HepG2 (cell line): ENCODE measurements around the gene ANTKMT. TPM values are rescaled to one million over a fixed set of nuclear protein-coding genes. Genes with fewer than 3 reads are reported as not detected.
A peak's percentile ranks its signal among the peaks of the same experiment; 100 is the strongest.

ENCODE experiments used
- ATAC-seq: fragments of 200-7000 bp; cut with Tn5 transposase; 3 replicates; pipeline ENCODE4 v1.9.1; 2020; ENCODE audit warnings: mild to moderate bottlenecking, moderate library complexity
- BruUV-seq: library from RNA; stranded (reverse); fragments of 400-500 nt; replicated peaks from 2 replicates; lab custom pipeline; 2021; lab: Mats Ljungman, UMichigan
- CTCF ChIA-PET: fragments of 300-600 bp; formaldehyde crosslinking; extraction: SDS; loops from one replicate; lab custom pipeline; 2021; ENCODE audit warnings: low total read pairs, inconsistent platforms, low intra/inter-chr PET ratio; lab: Yijun Ruan, JAX
- POLR2A ChIA-PET: fragments of 350-600 bp; sonication (Branson Sonifier 250); formaldehyde crosslinking; loops from one replicate; lab custom pipeline; 2020; ENCODE audit warnings: antibody characterized with exemption, inconsistent platforms; lab: Yijun Ruan, JAX
- DNase-seq: peaks from one replicate; pipeline ENCODE4 v3.0.0-alpha.2; 2015; ENCODE audit warnings: low spot score
- FAIRE-seq: peaks from 3 replicates; lab custom pipeline; 2011; peaks lifted over from hg19 to GRCh38; lab: Jason Lieb, UNC
- H2AFZ ChIP-seq: one replicate; pipeline ENCODE4 v1.6.1; 2011; ENCODE audit warnings: low read length, inconsistent platforms
- H3K27ac ChIP-seq: fragments of 300-600 bp; 3 replicates; pipeline ENCODE4 v1.8.0; 2011; ENCODE audit warnings: mixed run types, mild to moderate bottlenecking, mixed read lengths, low read length, inconsistent platforms; ENCODE audit not compliant: insufficient read depth; ENCODE audit errors: extremely low read length
- H3K27me3 ChIP-seq, 2 experiments: fragments of 200-600 bp in 1 of 2; 2 replicates in 1 of 2; 3 replicates in 1 of 2; pipeline versions ENCODE4 v1.6.0 to v1.8.0; 2011; ENCODE audit warnings: low read length in 2 of 2, mild to moderate bottlenecking in 2 of 2, moderate library complexity in 2 of 2, inconsistent platforms in 1 of 2; ENCODE audit not compliant: insufficient read depth in 2 of 2, control insufficient read depth in 1 of 2
- H3K36me3 ChIP-seq, 2 experiments: fragments of 200-600 bp in 1 of 2; replicated peaks in 1 of 2; 2 replicates in 1 of 2; 3 replicates in 1 of 2; pipeline versions ENCODE4 v1.5.1 to v1.8.0; 2011; ENCODE audit warnings: low read length in 2 of 2, inconsistent platforms in 1 of 2; ENCODE audit not compliant: insufficient read depth in 2 of 2, control insufficient read depth in 1 of 2
- H3K4me1 ChIP-seq: 2 replicates; pipeline ENCODE4 v1.5.1; 2012; ENCODE audit warnings: low read length, inconsistent platforms; ENCODE audit not compliant: insufficient read depth
- H3K4me2 ChIP-seq: 2 replicates; pipeline ENCODE4 v1.6.0; 2011; ENCODE audit warnings: low read depth, low read length, inconsistent platforms
- H3K4me3 ChIP-seq, 3 experiments: fragments of 200-600 bp in 1 of 3; sonication (generic), shearing (Covaris generic) in 1 of 3; replicated peaks in 1 of 3; 2 replicates each; pipeline ENCODE4 v1.5.1; 2011 to 2016; ENCODE audit warnings: low read length in 3 of 3, inconsistent platforms in 2 of 3, low read depth in 2 of 3, mild to moderate bottlenecking in 2 of 3, control low read depth in 1 of 3, mixed read lengths in 1 of 3; ENCODE audit not compliant: insufficient read depth in 1 of 3
- H3K79me2 ChIP-seq: one replicate; pipeline ENCODE4 v1.6.1; 2011; ENCODE audit warnings: low read length, inconsistent platforms; ENCODE audit not compliant: insufficient read depth
- H3K9ac ChIP-seq: 2 replicates; pipeline ENCODE4 v1.6.0; 2011; ENCODE audit warnings: mild to moderate bottlenecking, low read depth, low read length, inconsistent platforms; ENCODE audit not compliant: insufficient read depth
- H3K9me3 ChIP-seq: 2 replicates; pipeline ENCODE4 v1.5.1; 2012; ENCODE audit warnings: mild to moderate bottlenecking, low read length
- H4K20me1 ChIP-seq: 2 replicates; pipeline ENCODE4 v1.6.0; 2011; ENCODE audit warnings: inconsistent platforms, mild to moderate bottlenecking, low read length, moderate library complexity; ENCODE audit not compliant: insufficient read depth
- BHLHE40 ChIP-seq: IDR thresholded peaks from 2 replicates; pipeline ENCODE4 v1.6.1; 2011; ENCODE audit warnings: low read length, improper control_type of control experiment
- GABPA ChIP-seq, 2 experiments: IDR thresholded peaks; 2 replicates each; pipeline ENCODE4 v1.6.1; 2011 to 2016; ENCODE audit warnings: low read depth in 2 of 2, low read length in 1 of 2, missing biosample characterization in 1 of 2, missing genetic modification characterization in 1 of 2
- GATAD2A ChIP-seq: IDR thresholded peaks from 2 replicates; pipeline ENCODE4 v1.6.1; 2016
- HOXA3 ChIP-seq: sonication (generic); formaldehyde crosslinking; IDR thresholded peaks from 2 replicates; pipeline ENCODE4 v1.5.0; 2020; ENCODE audit warnings: missing genetic modification reagents
- NR2F1 ChIP-seq, 2 experiments: fragments of 450-650 bp in 1 of 2; formaldehyde crosslinking in 1 of 2; IDR thresholded peaks; 2 replicates each; pipeline versions ENCODE4 v1.5.0 to v1.6.1; 2016 to 2020; ENCODE audit warnings: mild to moderate bottlenecking in 1 of 2, missing compliant biosample characterization in 1 of 2, missing genetic modification reagents in 1 of 2, moderate library complexity in 1 of 2
- PHF20 ChIP-seq: sonication (generic); formaldehyde crosslinking; IDR thresholded peaks from 2 replicates; pipeline ENCODE4 v1.5.0; 2020; ENCODE audit warnings: mild to moderate bottlenecking, missing genetic modification reagents
- SP5 ChIP-seq: IDR thresholded peaks from 2 replicates; pipeline ENCODE4 v1.6.1; 2016; ENCODE audit warnings: low read depth, borderline replicate concordance
- ZNF17 ChIP-seq: sonication (generic); formaldehyde crosslinking; IDR thresholded peaks from 2 replicates; pipeline ENCODE4 v1.5.0; 2020; ENCODE audit warnings: mild to moderate bottlenecking, missing genetic modification reagents
- WGBS: methylation state at CpG from one replicate; pipeline ENCODE4 v1.1.6; 2017; ENCODE audit warnings: low lambda C conversion rate; 5-methylcytosine and 5-hydroxymethylcytosine counted together
- in situ Hi-C: cut with HindIII; loops from 2 replicates; pipeline ENCODE4 v1.10.0; 2017; ENCODE audit warnings: low pct_unique_long_range_greater_than_20kb; ENCODE audit not compliant: extremely low pct_ligation_motif_present
- intact Hi-C: fragments of 100-400 bp; cut with micrococcal nuclease; formaldehyde crosslinking; loops from one replicate; pipeline ENCODE4 v1.10.0; 2022; ENCODE audit not compliant: unreplicated experiment
- polyA plus RNA-seq, 8 experiments: library from polyadenylated mRNA; depleted of rRNA in 3 of 8; stranded (reverse) in 7 of 8; unstranded in 1 of 8; fragments of >200 nt; fragmentation: Illumina TruSeq in 4 of 8; extraction: Trizol in 4 of 8; gene quantifications; 2 replicates each; pipeline versions ENCODE4 v1.2.1 to v1.2.3, GENCODE V29; 2011 to 2016; ENCODE audit warnings: low read depth in 4 of 8, missing spikeins in 1 of 8, mixed read lengths in 1 of 8; ENCODE audit not compliant: insufficient read depth in 1 of 8
- total RNA-seq, 5 experiments: library from RNA; depleted of rRNA; stranded (reverse); fragments of >200 nt; fragmentation: Illumina TruSeq; extraction: Trizol; gene quantifications; 2 replicates each; pipeline ENCODE4 v1.2.3, GENCODE V29; 2016; ENCODE audit warnings: low read depth in 1 of 5
- TF ChIP-seq, protein P1 (sequence below): IDR thresholded peaks from 2 replicates; pipeline ENCODE4 v1.6.1; 2016
- TF ChIP-seq, protein P2 (sequence below): IDR thresholded peaks from 2 replicates; pipeline ENCODE4 v1.6.1; 2016; ENCODE audit warnings: mild to moderate bottlenecking, missing biosample characterization, missing genetic modification reagents
- TF ChIP-seq, protein P3 (sequence below): sonication (generic); formaldehyde crosslinking; conservative IDR thresholded peaks from 2 replicates; pipeline ENCODE4 v1.4.0; 2020; ENCODE audit warnings: mild to moderate bottlenecking, missing genetic modification reagents, moderate library complexity
- TF ChIP-seq, protein P4 (sequence below): sonication (generic); formaldehyde crosslinking; IDR thresholded peaks from 2 replicates; pipeline ENCODE4 v1.8.1; 2022; ENCODE audit warnings: low read depth, mild to moderate bottlenecking, missing genetic modification reagents
- TF ChIP-seq, protein P5 (sequence below): sonication (generic); formaldehyde crosslinking; IDR thresholded peaks from 2 replicates; pipeline ENCODE4 v1.5.0; 2020; ENCODE audit warnings: missing genetic modification reagents, mild to moderate bottlenecking, borderline replicate concordance

The ANTKMT gene
- total and polyA plus RNA-seq, 2 of the 13 experiments (the other 11 are each of a cell fraction or from before 2014, with no cell fraction given), result 7.5 to 47.8 TPM

DNA sequence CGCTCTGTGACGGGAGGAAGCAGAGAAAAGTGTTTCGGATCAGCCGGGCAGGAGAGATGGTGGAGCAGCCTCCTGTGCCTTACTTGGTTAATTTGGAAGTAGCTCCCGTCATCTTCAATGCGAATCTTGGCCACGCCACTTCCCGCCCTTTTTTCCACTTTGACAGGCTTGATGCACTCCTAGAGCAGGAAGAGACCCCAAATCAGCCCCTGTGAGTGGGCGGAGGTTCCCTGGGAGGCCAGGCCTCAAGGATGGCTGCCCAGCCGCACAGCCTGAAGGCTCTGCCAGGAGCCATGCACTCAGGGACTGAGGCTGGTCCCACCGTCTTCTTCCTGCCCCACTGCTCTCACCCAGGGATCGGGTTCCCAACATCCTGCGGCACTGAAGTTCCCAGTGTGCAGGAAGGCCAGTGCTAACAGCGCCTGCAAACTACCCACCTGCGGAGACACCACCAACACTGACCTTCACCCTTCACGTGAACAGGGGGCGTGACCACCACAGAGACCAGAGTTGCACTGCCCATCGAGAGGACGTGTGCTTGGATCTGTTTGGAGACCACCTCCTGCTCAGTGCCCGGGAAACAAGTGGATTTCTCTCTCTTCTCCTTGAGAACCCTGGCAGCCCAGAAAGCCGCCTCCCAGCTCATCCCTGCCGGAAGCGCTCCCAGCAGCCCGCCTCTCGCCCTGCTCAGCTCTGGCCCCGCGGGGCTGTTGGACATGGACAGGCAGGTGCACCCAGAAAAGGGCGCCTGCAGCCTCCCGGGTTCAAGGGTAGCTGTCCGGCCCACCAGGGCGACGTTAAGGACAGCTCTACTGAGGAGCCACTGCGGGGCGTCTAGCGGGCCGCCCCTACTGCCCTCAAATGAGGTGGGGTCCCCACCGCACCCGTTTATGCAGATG is 18.9 kb downstream of the ANTKMT start:
- ATAC-seq, result peak; percentile 71
- in situ Hi-C loops (loop anchor here (5.0 kb wide), 1 partner anchor 47 kb away; the partner anchor contains the start of genes CHTF18 and RPUSD1), intact Hi-C loops (no loop called here)
- no peaks in the 10 kb centered on the region for H3K79me2 ChIP-seq
- H3K9me3 ChIP-seq, result no peaks in the 10 kb centered on the region
- ChIA-PET POLR2A (interaction anchor here (0.9 to 3.3 kb wide), 7 partner anchors 10 to 48 kb away, joined by 3 to 22 read pairs (median 7); partner anchors contain the start of genes ANTKMT, CHTF18, METRN and MSLN), CTCF (no interaction called here)
- BruUV-seq, result no TSS peak
- peak overlapping the region; percentile 76 for H3K4me2 ChIP-seq
- peak overlapping the region; percentile 59 for H3K27ac ChIP-seq
- no peak overlapping the region for H2AFZ ChIP-seq
- H3K4me1 ChIP-seq, result peaks cover 18% of the 10 kb centered on the region
- WGBS, result 71% methylated on average over 12 of the region's 38 CpGs
- H3K36me3 ChIP-seq, result peaks cover 0 to 17% of the 10 kb centered on the region in 2 experiments; a peak in 2 of 5 replicates
- H3K4me3 ChIP-seq, result peak overlapping the region; percentile 94 to 97 (median 95)
- H3K27me3 ChIP-seq, result no peaks in the 10 kb centered on the region
- no peaks in the 10 kb centered on the region for H4K20me1 ChIP-seq
- DNase-seq, result peak; percentile 61
- FAIRE-seq, result peak; percentile 91
- H3K9ac ChIP-seq, result peak overlapping the region; percentile 86
- TF ChIP-seq, protein P1, sequence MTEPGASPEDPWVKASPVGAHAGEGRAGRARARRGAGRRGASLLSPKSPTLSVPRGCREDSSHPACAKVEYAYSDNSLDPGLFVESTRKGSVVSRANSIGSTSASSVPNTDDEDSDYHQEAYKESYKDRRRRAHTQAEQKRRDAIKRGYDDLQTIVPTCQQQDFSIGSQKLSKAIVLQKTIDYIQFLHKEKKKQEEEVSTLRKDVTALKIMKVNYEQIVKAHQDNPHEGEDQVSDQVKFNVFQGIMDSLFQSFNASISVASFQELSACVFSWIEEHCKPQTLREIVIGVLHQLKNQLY, result peak; percentile 96
- TF ChIP-seq HOXA3 (CRISPR knock-in tag) (peak; percentile 59; the same call in 1 of the 2 replicates), ZNF17 (CRISPR knock-in tag) (no peak), GABPA (IDR thresholded peaks at IDR 0.05; ENCODE audit: low read depth, low read length) (no peak), GABPA (CRISPR knock-in tag; IDR thresholded peaks at IDR 0.05; ENCODE audit: low read depth) (peak; percentile 26), BHLHE40 (peak; percentile 81), NR2F1 (CRISPR knock-in tag; IDR thresholded peaks at IDR 0.05) (peak in 1 of 2 experiments; percentile 42; a peak in 1 of 4 replicates), GATAD2A (CRISPR knock-in tag) (peak; percentile 47), SP5 (CRISPR knock-in tag) (0 out of 2 replicates have a peak, but pooled peaks have one; percentile 49), PHF20 (CRISPR knock-in tag) (no peak)
- TF ChIP-seq, protein P2, sequence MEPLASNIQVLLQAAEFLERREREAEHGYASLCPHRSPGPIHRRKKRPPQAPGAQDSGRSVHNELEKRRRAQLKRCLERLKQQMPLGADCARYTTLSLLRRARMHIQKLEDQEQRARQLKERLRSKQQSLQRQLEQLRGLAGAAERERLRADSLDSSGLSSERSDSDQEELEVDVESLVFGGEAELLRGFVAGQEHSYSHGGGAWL (CRISPR knock-in tag), result 0 out of 2 replicates have a peak, but pooled peaks have one; percentile 23
- TF ChIP-seq, protein P3, sequence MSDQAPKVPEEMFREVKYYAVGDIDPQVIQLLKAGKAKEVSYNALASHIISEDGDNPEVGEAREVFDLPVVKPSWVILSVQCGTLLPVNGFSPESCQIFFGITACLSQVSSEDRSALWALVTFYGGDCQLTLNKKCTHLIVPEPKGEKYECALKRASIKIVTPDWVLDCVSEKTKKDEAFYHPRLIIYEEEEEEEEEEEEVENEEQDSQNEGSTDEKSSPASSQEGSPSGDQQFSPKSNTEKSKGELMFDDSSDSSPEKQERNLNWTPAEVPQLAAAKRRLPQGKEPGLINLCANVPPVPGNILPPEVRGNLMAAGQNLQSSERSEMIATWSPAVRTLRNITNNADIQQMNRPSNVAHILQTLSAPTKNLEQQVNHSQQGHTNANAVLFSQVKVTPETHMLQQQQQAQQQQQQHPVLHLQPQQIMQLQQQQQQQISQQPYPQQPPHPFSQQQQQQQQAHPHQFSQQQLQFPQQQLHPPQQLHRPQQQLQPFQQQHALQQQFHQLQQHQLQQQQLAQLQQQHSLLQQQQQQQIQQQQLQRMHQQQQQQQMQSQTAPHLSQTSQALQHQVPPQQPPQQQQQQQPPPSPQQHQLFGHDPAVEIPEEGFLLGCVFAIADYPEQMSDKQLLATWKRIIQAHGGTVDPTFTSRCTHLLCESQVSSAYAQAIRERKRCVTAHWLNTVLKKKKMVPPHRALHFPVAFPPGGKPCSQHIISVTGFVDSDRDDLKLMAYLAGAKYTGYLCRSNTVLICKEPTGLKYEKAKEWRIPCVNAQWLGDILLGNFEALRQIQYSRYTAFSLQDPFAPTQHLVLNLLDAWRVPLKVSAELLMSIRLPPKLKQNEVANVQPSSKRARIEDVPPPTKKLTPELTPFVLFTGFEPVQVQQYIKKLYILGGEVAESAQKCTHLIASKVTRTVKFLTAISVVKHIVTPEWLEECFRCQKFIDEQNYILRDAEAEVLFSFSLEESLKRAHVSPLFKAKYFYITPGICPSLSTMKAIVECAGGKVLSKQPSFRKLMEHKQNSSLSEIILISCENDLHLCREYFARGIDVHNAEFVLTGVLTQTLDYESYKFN (CRISPR knock-in tag), result no peak
- TF ChIP-seq, protein P4, sequence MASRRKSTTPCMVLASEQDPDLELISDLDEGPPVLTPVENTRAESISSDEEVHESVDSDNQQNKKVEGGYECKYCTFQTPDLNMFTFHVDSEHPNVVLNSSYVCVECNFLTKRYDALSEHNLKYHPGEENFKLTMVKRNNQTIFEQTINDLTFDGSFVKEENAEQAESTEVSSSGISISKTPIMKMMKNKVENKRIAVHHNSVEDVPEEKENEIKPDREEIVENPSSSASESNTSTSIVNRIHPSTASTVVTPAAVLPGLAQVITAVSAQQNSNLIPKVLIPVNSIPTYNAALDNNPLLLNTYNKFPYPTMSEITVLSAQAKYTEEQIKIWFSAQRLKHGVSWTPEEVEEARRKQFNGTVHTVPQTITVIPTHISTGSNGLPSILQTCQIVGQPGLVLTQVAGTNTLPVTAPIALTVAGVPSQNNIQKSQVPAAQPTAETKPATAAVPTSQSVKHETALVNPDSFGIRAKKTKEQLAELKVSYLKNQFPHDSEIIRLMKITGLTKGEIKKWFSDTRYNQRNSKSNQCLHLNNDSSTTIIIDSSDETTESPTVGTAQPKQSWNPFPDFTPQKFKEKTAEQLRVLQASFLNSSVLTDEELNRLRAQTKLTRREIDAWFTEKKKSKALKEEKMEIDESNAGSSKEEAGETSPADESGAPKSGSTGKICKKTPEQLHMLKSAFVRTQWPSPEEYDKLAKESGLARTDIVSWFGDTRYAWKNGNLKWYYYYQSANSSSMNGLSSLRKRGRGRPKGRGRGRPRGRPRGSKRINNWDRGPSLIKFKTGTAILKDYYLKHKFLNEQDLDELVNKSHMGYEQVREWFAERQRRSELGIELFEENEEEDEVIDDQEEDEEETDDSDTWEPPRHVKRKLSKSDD, result peak; percentile 45; the same call in 1 of the 2 replicates
- TF ChIP-seq, protein P5, sequence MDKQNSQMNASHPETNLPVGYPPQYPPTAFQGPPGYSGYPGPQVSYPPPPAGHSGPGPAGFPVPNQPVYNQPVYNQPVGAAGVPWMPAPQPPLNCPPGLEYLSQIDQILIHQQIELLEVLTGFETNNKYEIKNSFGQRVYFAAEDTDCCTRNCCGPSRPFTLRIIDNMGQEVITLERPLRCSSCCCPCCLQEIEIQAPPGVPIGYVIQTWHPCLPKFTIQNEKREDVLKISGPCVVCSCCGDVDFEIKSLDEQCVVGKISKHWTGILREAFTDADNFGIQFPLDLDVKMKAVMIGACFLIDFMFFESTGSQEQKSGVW (CRISPR knock-in tag), result no peak
